Measurements from ENCODE around the gene HSPB1. TPM values are rescaled to one million over a fixed set of nuclear protein-coding genes. Genes with fewer than 3 reads are reported as not detected.

The HSPB1 gene
- total and polyA plus RNA-seq, 2 experiments from 2014 or later = 186 to 1,525 TPM

DNA sequence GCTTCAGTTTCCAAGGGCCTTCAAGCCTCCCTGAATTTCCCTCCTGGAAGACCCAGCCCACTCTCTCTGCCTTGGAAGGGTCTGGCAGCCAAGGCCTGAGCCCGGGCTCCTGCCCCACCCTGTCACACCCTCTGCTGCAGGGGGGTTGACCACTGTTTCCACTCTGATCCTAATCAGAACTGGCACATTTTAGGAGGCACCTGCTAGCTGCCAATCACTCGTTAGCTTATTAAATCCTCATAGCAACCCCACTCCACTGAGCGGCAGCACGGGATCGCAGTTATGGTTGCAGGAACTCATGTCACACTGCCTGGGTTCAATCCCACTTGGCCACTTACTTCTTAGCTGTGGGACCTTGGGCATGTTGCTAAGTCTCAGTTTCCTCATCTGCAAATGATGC, 12.9 kb downstream of the HSPB1 start:
- Histone ChIP-seq H2AFZ (no peak overlapping the region), H3K4me1 (ENCODE audit: insufficient read depth) (peaks cover 12% of the 10 kb centered on the region), H3K4me2 (no peak overlapping the region), H4K20me1 (ENCODE audit: insufficient read depth, poor library complexity, severe bottlenecking) (no peaks in the 10 kb centered on the region), H3K9me2 (replicated peaks; ENCODE audit: insufficient read depth) (no peaks in the 10 kb centered on the region), H3K27ac (no peak overlapping the region), H3K4me3 (no peak overlapping the region), H3K36me3 (replicated peaks; ENCODE audit: insufficient read depth, low read depth) (no peaks in the 10 kb centered on the region), H3K9me3 (ENCODE audit: low read depth) (no peaks in the 10 kb centered on the region), H3K27me3 (no peaks in the 10 kb centered on the region), H3K79me2 (peaks cover 12% of the 10 kb centered on the region)
- DNase-seq (ENCODE audit: low spot score) = no peak
- no peak for TF ChIP-seq EZH2 (IDR thresholded peaks at IDR 0.05; ENCODE audit: borderline replicate concordance)
- TF ChIP-seq, protein P1, sequence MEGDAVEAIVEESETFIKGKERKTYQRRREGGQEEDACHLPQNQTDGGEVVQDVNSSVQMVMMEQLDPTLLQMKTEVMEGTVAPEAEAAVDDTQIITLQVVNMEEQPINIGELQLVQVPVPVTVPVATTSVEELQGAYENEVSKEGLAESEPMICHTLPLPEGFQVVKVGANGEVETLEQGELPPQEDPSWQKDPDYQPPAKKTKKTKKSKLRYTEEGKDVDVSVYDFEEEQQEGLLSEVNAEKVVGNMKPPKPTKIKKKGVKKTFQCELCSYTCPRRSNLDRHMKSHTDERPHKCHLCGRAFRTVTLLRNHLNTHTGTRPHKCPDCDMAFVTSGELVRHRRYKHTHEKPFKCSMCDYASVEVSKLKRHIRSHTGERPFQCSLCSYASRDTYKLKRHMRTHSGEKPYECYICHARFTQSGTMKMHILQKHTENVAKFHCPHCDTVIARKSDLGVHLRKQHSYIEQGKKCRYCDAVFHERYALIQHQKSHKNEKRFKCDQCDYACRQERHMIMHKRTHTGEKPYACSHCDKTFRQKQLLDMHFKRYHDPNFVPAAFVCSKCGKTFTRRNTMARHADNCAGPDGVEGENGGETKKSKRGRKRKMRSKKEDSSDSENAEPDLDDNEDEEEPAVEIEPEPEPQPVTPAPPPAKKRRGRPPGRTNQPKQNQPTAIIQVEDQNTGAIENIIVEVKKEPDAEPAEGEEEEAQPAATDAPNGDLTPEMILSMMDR (IDR thresholded peaks at IDR 0.05; ENCODE audit: poor library complexity) = no peak
- TF ChIP-seq EZH2phosphoT487 (IDR thresholded peaks at IDR 0.05; ENCODE audit: low read depth, severe bottlenecking, unreplicated experiment) = no peak
- 94% methylated on average over 5 of the region's 5 CpGs for WGBS (ENCODE audit: low lambda C conversion rate, missing lambda C conversion rate)

DNA sequence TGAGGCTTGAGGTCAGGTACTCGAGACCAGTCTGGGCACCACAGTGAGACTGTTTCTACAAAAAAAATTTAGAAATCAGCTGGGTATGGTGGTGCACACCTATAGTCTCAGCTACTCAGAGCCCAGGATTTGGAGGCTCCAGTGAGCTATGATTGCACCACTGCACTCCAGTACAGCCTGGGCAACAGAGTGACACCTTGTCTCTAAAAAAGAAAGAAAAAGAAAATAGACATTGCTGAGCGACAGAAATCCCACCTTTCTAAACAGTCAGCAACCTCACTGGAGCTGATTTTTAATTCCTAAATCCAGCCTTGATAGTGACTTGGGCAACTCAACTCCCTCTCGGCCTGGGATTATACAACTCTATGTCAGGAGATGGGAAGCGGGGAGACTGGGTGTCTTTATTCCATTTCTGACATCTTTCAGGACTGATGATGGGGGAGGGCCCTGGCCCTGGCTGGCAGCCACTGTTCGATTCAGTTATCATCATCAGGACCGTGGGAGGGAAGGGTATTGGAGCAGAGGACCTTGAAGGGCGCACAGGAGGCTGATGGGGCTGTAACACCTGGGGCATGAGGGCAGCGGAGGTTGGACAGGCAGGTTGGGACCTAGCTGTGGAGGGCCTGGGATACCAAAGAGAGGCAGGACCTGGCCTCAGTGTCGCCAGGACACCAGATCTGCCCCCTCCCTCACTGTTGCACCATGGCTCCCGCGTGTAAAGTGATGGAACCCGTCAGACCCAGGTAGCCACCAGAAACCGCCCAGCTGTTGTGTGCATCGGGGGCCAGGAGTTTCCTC, 14.7 kb downstream of the HSPB1 start:
- 72% methylated on average over 14 of the region's 14 CpGs for WGBS (ENCODE audit: low lambda C conversion rate, missing lambda C conversion rate)
- peak overlapping the region; percentile 78 for H2AFZ ChIP-seq

DNA sequence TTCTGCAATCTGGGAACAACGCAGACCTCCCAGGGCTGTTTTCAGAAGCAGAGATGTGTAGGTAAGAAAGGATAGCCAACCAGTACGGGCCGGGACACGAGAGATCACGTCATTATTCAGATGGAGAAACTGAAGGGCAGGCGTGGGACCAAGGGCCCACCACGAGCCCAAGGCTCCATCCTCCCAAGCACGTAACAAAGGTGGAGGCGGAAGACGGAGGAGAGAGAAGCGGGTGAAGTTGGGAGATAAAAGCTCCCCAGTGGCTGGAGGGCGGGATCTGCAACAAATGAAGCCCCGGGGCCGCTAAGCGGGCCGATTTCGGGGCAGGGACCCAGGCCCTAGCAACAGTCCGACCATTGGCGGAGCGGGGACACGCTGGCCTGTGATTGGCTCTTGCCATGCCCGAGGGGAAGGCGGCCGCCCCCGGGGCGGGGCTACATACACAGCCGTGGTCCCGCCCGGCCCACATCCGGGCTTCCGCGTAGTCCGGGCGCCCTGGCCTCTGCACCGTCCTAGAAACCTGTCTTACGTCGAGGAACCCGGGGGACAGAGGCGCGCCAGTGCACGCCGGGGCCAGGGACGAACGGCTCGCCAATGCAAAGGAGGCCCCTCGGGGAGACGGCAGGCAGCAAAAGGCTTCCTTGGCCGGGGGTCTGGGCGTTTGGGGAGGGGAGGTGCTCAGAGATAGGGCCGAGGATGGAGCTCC, 15.5 kb downstream of the HSPB1 start:
- H3K79me2 ChIP-seq = peaks cover 20% of the 10 kb centered on the region
- H3K4me3 ChIP-seq = peak overlapping the region; percentile 70
- peak overlapping the region; percentile 78 for H2AFZ ChIP-seq
- no peaks in the 10 kb centered on the region for H4K20me1 ChIP-seq (ENCODE audit: insufficient read depth, poor library complexity, severe bottlenecking)
- peak overlapping the region; percentile 98 for H3K27ac ChIP-seq
- 2% methylated on average over 49 of the region's 50 CpGs for WGBS (ENCODE audit: low lambda C conversion rate, missing lambda C conversion rate)
- DNase-seq (ENCODE audit: low spot score) = peak; percentile 99
- H3K9me3 ChIP-seq (ENCODE audit: low read depth) = no peaks in the 10 kb centered on the region
- H3K4me2 ChIP-seq = peak overlapping the region; percentile 85
- no peak for TF ChIP-seq EZH2 (IDR thresholded peaks at IDR 0.05; ENCODE audit: borderline replicate concordance)
- no peak for TF ChIP-seq EZH2phosphoT487 (IDR thresholded peaks at IDR 0.05; ENCODE audit: low read depth, severe bottlenecking, unreplicated experiment)
- TF ChIP-seq, protein P1 (IDR thresholded peaks at IDR 0.05; ENCODE audit: poor library complexity) = no peak
- H3K36me3 ChIP-seq (replicated peaks; ENCODE audit: insufficient read depth, low read depth) = no peaks in the 10 kb centered on the region
- no peaks in the 10 kb centered on the region for H3K9me2 ChIP-seq (replicated peaks; ENCODE audit: insufficient read depth)
- peaks cover 12% of the 10 kb centered on the region for H3K4me1 ChIP-seq (ENCODE audit: insufficient read depth)
- no peaks in the 10 kb centered on the region for H3K27me3 ChIP-seq

More for the DNA sequence above, 14.7 kb downstream of the HSPB1 start:
- no peaks in the 10 kb centered on the region for H4K20me1 ChIP-seq (ENCODE audit: insufficient read depth, poor library complexity, severe bottlenecking)
- H3K9me3 ChIP-seq (ENCODE audit: low read depth) = no peaks in the 10 kb centered on the region
- H3K27me3 ChIP-seq = no peaks in the 10 kb centered on the region
- TF ChIP-seq EZH2phosphoT487 (IDR thresholded peaks at IDR 0.05; ENCODE audit: low read depth, severe bottlenecking, unreplicated experiment) (no peak), EZH2 (IDR thresholded peaks at IDR 0.05; ENCODE audit: borderline replicate concordance) (no peak)
- TF ChIP-seq, protein P1 (IDR thresholded peaks at IDR 0.05; ENCODE audit: poor library complexity) = no peak
- no peaks in the 10 kb centered on the region for H3K9me2 ChIP-seq (replicated peaks; ENCODE audit: insufficient read depth)
- peaks cover 20% of the 10 kb centered on the region for H3K79me2 ChIP-seq
- peaks cover 12% of the 10 kb centered on the region for H3K4me1 ChIP-seq (ENCODE audit: insufficient read depth)
- H3K4me2 ChIP-seq = peak overlapping the region; percentile 85
- no peaks in the 10 kb centered on the region for H3K36me3 ChIP-seq (replicated peaks; ENCODE audit: insufficient read depth, low read depth)
- DNase-seq (ENCODE audit: low spot score) = no peak
- H3K4me3 ChIP-seq = peak overlapping the region; percentile 13
- H3K27ac ChIP-seq = peak overlapping the region; percentile 98

Measured in hepatocyte (in vitro differentiated cells).